ENCODE measurements around the gene CTNNA1.

The CTNNA1 gene

GRCh38 chr5:138927544-138927943, 174.3 kb downstream of the CTNNA1 start:
- DNase-seq (ENCODE audit: low read depth in 1 of 2, low spot score in 1 of 2) = no peak

- no peak for DNase-seq (ENCODE audit: low read depth in 1 of 2, low spot score in 1 of 2)
These were observed 174.8 kb downstream of the CTNNA1 start for GRCh38 chr5:138927979-138928378.

GRCh38 chr5:138929571-138929955, 176.3 kb downstream of the CTNNA1 start:
- no peak for DNase-seq (ENCODE audit: low read depth in 1 of 2, low spot score in 1 of 2)

- no peak for DNase-seq (ENCODE audit: low read depth in 1 of 2, low spot score in 1 of 2)
These were observed 177.3 kb downstream of the CTNNA1 start for GRCh38 chr5:138930371-138931097.

- no peak for DNase-seq (ENCODE audit: low read depth in 1 of 2, low spot score in 1 of 2)
These were observed 179.1 kb downstream of the CTNNA1 start for GRCh38 chr5:138932171-138932810.

GRCh38 chr5:138933522-138934290, 180.5 kb downstream of the CTNNA1 start:
- DNase-seq (ENCODE audit: low read depth in 1 of 2, low spot score in 1 of 2) = no peak

- no peak for DNase-seq (ENCODE audit: low read depth in 1 of 2, low spot score in 1 of 2)
These were observed 181.7 kb downstream of the CTNNA1 start for GRCh38 chr5:138934971-138935370.

GRCh38 chr5:138935466-138935865, 182.2 kb downstream of the CTNNA1 start:
- no peak for DNase-seq (ENCODE audit: low read depth in 1 of 2, low spot score in 1 of 2)

GRCh38 chr5:138936225-138936967, 183.2 kb downstream of the CTNNA1 start:
- DNase-seq (ENCODE audit: low read depth in 1 of 2, low spot score in 1 of 2) = no peak

GRCh38 chr5:138936968-138937345, 183.7 kb downstream of the CTNNA1 start:
- DNase-seq (ENCODE audit: low read depth in 1 of 2, low spot score in 1 of 2) = no peak

GRCh38 chr5:138937392-138938387, 184.5 kb downstream of the CTNNA1 start:
- no peak for DNase-seq (ENCODE audit: low read depth in 1 of 2, low spot score in 1 of 2)

GRCh38 chr5:138938526-138938925, 185.3 kb downstream of the CTNNA1 start:
- DNase-seq (ENCODE audit: low read depth in 1 of 2, low spot score in 1 of 2) = no peak

- no peak for DNase-seq (ENCODE audit: low read depth in 1 of 2, low spot score in 1 of 2)
These were observed 188.8 kb downstream of the CTNNA1 start for GRCh38 chr5:138942066-138942465.

- no peak for DNase-seq (ENCODE audit: low read depth in 1 of 2, low spot score in 1 of 2)
These were observed 189.6 kb downstream of the CTNNA1 start for GRCh38 chr5:138942861-138943260.

GRCh38 chr5:138943599-138944173, 190.5 kb downstream of the CTNNA1 start:
- DNase-seq (ENCODE audit: low read depth in 1 of 2, low spot score in 1 of 2) = no peak

- no peak for DNase-seq (ENCODE audit: low read depth in 1 of 2, low spot score in 1 of 2)
These were observed 191.5 kb downstream of the CTNNA1 start for GRCh38 chr5:138944527-138945322.

- DNase-seq (ENCODE audit: low read depth in 1 of 2, low spot score in 1 of 2) = no peak
These were observed 192.4 kb downstream of the CTNNA1 start for GRCh38 chr5:138945421-138946240.

GRCh38 chr5:138946241-138946623, 193.0 kb downstream of the CTNNA1 start:
- DNase-seq (ENCODE audit: low read depth in 1 of 2, low spot score in 1 of 2) = no peak
